ENCODE measurements around the gene KRT25. TPM values are rescaled to one million over a fixed set of nuclear protein-coding genes. Genes with fewer than 3 reads are reported as not detected.

Gene KRT25
- total RNA-seq, 4 donors from 2014 or later: not detected

GRCh38 chr17:40799859-40800258 lies 44.7 kb upstream of the KRT25 start, which contains the start of gene KRT28:
Gene KRT28, minus strand, starts transcription at chr17:40799959. Its CDS starts 66 bp downstream, at chr17:40799893.
- H3K4me3 ChIP-seq: no peak within 1 kb of the TSS
- intact Hi-C loops (cut with DNase I; ENCODE audit: low total_unique reads) (loop anchor here (10.0 kb wide), 1 partner anchor 865 kb away; no protein-coding TSS in a partner anchor), in situ Hi-C loops (cut with MboI; ENCODE audit: low pct_ligation_motif_present in 1 of 4, low pct_unique_long_range_greater_than_20kb in 1 of 4, low sequenced_read_pairs in 3 of 4) (loop anchor here (10.0 to 25.0 kb wide), 5 partner anchors 185 to 865 kb away; no protein-coding TSS in a partner anchor)
- TF ChIP-seq POLR2AphosphoS5 (IDR thresholded peaks at IDR 0.05) (no peak), EP300 (IDR thresholded peaks at IDR 0.05; ENCODE audit: low read depth) (no peak), POLR2A (IDR thresholded peaks at IDR 0.05) (no peak)
- TF ChIP-seq, protein P1, sequence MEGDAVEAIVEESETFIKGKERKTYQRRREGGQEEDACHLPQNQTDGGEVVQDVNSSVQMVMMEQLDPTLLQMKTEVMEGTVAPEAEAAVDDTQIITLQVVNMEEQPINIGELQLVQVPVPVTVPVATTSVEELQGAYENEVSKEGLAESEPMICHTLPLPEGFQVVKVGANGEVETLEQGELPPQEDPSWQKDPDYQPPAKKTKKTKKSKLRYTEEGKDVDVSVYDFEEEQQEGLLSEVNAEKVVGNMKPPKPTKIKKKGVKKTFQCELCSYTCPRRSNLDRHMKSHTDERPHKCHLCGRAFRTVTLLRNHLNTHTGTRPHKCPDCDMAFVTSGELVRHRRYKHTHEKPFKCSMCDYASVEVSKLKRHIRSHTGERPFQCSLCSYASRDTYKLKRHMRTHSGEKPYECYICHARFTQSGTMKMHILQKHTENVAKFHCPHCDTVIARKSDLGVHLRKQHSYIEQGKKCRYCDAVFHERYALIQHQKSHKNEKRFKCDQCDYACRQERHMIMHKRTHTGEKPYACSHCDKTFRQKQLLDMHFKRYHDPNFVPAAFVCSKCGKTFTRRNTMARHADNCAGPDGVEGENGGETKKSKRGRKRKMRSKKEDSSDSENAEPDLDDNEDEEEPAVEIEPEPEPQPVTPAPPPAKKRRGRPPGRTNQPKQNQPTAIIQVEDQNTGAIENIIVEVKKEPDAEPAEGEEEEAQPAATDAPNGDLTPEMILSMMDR (IDR thresholded peaks at IDR 0.05): no peak
- no peaks in the 10 kb centered on the region for H3K36me3 ChIP-seq
- no peak within 1 kb of the TSS for H3K27ac ChIP-seq
- peaks cover 0 to 5% (median 1%) of the 10 kb centered on the region in 4 donors for H3K4me1 ChIP-seq
- no peak for DNase-seq
- 78 to 83% methylated on average over 3 of the region's 3 CpGs for WGBS, 2 donors (ENCODE audit: low coverage in 1 of 2)
- no peaks in the 10 kb centered on the region for H3K9me3 ChIP-seq
- peaks cover 78% of the 10 kb centered on the region for H3K27me3 ChIP-seq

GRCh38 chr17:40796846-40797245 lies 41.7 kb upstream of the KRT25 start:
- intact Hi-C loops (cut with DNase I; ENCODE audit: low total_unique reads) (no loop called here), in situ Hi-C loops (cut with MboI; ENCODE audit: low pct_ligation_motif_present in 1 of 4, low pct_unique_long_range_greater_than_20kb in 1 of 4, low sequenced_read_pairs in 3 of 4) (loop anchor here in 3 of 4 donors (10.0 to 25.0 kb wide), 2 partner anchors 182 to 185 kb away; no protein-coding TSS in a partner anchor)
- H3K27me3 ChIP-seq: peaks cover 78% of the 10 kb centered on the region
- TF ChIP-seq POLR2A (IDR thresholded peaks at IDR 0.05): no peak
- TF ChIP-seq, protein P1 (IDR thresholded peaks at IDR 0.05): no peak
- TF ChIP-seq EP300 (IDR thresholded peaks at IDR 0.05; ENCODE audit: low read depth): no peak
- no peak for TF ChIP-seq POLR2AphosphoS5 (IDR thresholded peaks at IDR 0.05)
- no peaks in the 10 kb centered on the region for H3K9me3 ChIP-seq
- H3K4me3 ChIP-seq: no peak overlapping the region
- no peak for DNase-seq
- no peaks in the 10 kb centered on the region for H3K36me3 ChIP-seq
- no peak overlapping the region for H3K27ac ChIP-seq
- no peaks in the 10 kb centered on the region for H3K4me1 ChIP-seq
- 86% methylated on average over 27 of the region's 27 CpGs; no CpG with 5 or more reads in 1 of the 2 donors for WGBS, 2 donors (ENCODE audit: low coverage in 1 of 2)

- intact Hi-C loops (cut with DNase I; ENCODE audit: low total_unique reads) (no loop called here), in situ Hi-C loops (cut with MboI; ENCODE audit: low pct_ligation_motif_present in 1 of 4, low pct_unique_long_range_greater_than_20kb in 1 of 4, low sequenced_read_pairs in 3 of 4) (loop anchor here in 3 of 4 donors (10.0 to 25.0 kb wide), 2 partner anchors 180 to 183 kb away; no protein-coding TSS in a partner anchor)
- no peak for DNase-seq
- H3K4me3 ChIP-seq: no peak overlapping the region
- TF ChIP-seq POLR2A (IDR thresholded peaks at IDR 0.05) (no peak), EP300 (IDR thresholded peaks at IDR 0.05; ENCODE audit: low read depth) (no peak), POLR2AphosphoS5 (IDR thresholded peaks at IDR 0.05) (no peak)
- TF ChIP-seq, protein P1 (IDR thresholded peaks at IDR 0.05): no peak
- peaks cover 65% of the 10 kb centered on the region for H3K27me3 ChIP-seq
- 48 to 67% methylated on average over 6 to 10 of the region's 10 CpGs for WGBS, 2 donors (ENCODE audit: low coverage in 1 of 2)
- H3K9me3 ChIP-seq: no peaks in the 10 kb centered on the region
- no peaks in the 10 kb centered on the region for H3K4me1 ChIP-seq
- H3K36me3 ChIP-seq: no peaks in the 10 kb centered on the region
- no peak overlapping the region for H3K27ac ChIP-seq
These were observed 40.0 kb upstream of the KRT25 start for GRCh38 chr17:40795019-40795667.

- intact Hi-C loops (cut with DNase I; ENCODE audit: low total_unique reads) (no loop called here), in situ Hi-C loops (cut with MboI; ENCODE audit: low pct_ligation_motif_present in 1 of 4, low pct_unique_long_range_greater_than_20kb in 1 of 4, low sequenced_read_pairs in 3 of 4) (loop anchor here (5.0 to 25.0 kb wide), 3 partner anchors 172 to 182 kb away; no protein-coding TSS in a partner anchor)
- Histone ChIP-seq H3K27me3 (peaks cover 59% of the 10 kb centered on the region), H3K4me1 (no peaks in the 10 kb centered on the region), H3K9me3 (no peaks in the 10 kb centered on the region), H3K4me3 (no peak overlapping the region), H3K36me3 (no peaks in the 10 kb centered on the region), H3K27ac (no peak overlapping the region)
- TF ChIP-seq POLR2AphosphoS5 (IDR thresholded peaks at IDR 0.05) (no peak), POLR2A (IDR thresholded peaks at IDR 0.05) (no peak)
- TF ChIP-seq, protein P1 (IDR thresholded peaks at IDR 0.05): no peak
- no peak for DNase-seq
- WGBS, 2 donors (ENCODE audit: low coverage in 1 of 2): 65 to 79% methylated on average over 2 of the region's 2 CpGs
These were observed 39.3 kb upstream of the KRT25 start for GRCh38 chr17:40794466-40794865.

Data from transverse colon (tissue), 4 donors.